K562 (cell line): Measurements from ENCODE around the gene RPL38. TPM values are rescaled to one million over a fixed set of nuclear protein-coding genes. Genes with fewer than 3 reads are reported as not detected.

Experiments used
- ASH1L ChIP-seq: fragments of 450-650 bp; IDR thresholded peaks from 2 replicates; pipeline ENCODE4 v1.6.1; 2018; ENCODE audit warnings: borderline replicate concordance, mild to moderate bottlenecking, low read depth; ENCODE audit not compliant: partially characterized antibody
- CREM ChIP-seq: IDR thresholded peaks from 2 replicates; pipeline ENCODE4 v1.6.1; 2014; ENCODE audit warnings: antibody characterized with exemption, low read depth
- FOS ChIP-seq: IDR thresholded peaks from 3 replicates; pipeline ENCODE4 v1.6.1; 2011; ENCODE audit not compliant: insufficient read length; ENCODE audit errors: extremely low read depth
- GATA2 ChIP-seq: sonication (generic); formaldehyde crosslinking; IDR thresholded peaks from 2 replicates; pipeline ENCODE4 v1.4.0; 2020; ENCODE audit warnings: mild to moderate bottlenecking, missing genetic modification reagents
- HNRNPH1 ChIP-seq: fragments of 200-400 bp; formaldehyde crosslinking; optimal IDR thresholded peaks from 2 replicates; pipeline ENCODE3; 2017; ENCODE audit warnings: low read depth, mild to moderate bottlenecking, low read length, moderate library complexity
- PML ChIP-seq: IDR thresholded peaks from 2 replicates; pipeline ENCODE4 v1.6.1; 2012; ENCODE audit warnings: low read length, inconsistent platforms
- SIRT6 ChIP-seq: IDR thresholded peaks from one replicate; pipeline ENCODE4 v1.6.1; 2012; ENCODE audit warnings: low read depth, mild to moderate bottlenecking, control low read depth, inconsistent platforms, low read length, moderate library complexity
- TRIM28 ChIP-seq: fragments of 450-650 bp; IDR thresholded peaks from 2 replicates; pipeline ENCODE4 v1.6.1; 2017
- ZFPM2 ChIP-seq: fragments of 250-450 bp; sonication (Bioruptor Pico); IDR thresholded peaks from 2 replicates; pipeline ENCODE4 v1.5.1; 2022; ENCODE audit warnings: mild to moderate bottlenecking
- ZSCAN32 ChIP-seq: fragments of 450-650 bp; formaldehyde crosslinking; IDR thresholded peaks from 2 replicates; pipeline ENCODE4 v1.4.0; 2020; ENCODE audit warnings: mild to moderate bottlenecking, moderate library complexity
- polyA plus RNA-seq, 8 experiments: library from polyadenylated mRNA; depleted of rRNA in 4 of 8; stranded (reverse) in 5 of 8; unstranded in 3 of 8; fragments of >200 nt; fragmentation: Nextera tagmentation in 2 of 8; fragmentation: Illumina TruSeq in 1 of 8; extraction: Ambion mirVana in 2 of 8; extraction: Trizol in 1 of 8; gene quantifications; 2 replicates each; pipeline versions ENCODE4 v1.2.1 to v1.2.3, GENCODE V29; 2011 to 2014; ENCODE audit warnings: inconsistent platforms in 1 of 8, missing spikeins in 1 of 8
- total RNA-seq, 7 experiments: library from RNA; depleted of rRNA in 6 of 7; stranded (reverse); fragments of >200 nt in 6 of 7; fragmentation: Illumina TruSeq in 2 of 7; extraction: Trizol in 2 of 7; gene quantifications; 2 replicates each; pipeline versions ENCODE4 v1.2.1 to v1.2.3, GENCODE V29; 2011 to 2021; ENCODE audit warnings: low replicate concordance in 1 of 7
- TF ChIP-seq, protein P1 (sequence below), 2 experiments: fragments of 450-650 bp in 1 of 2; sonication (generic) in 1 of 2; formaldehyde crosslinking in 1 of 2; IDR thresholded peaks in 1 of 2; conservative IDR thresholded peaks in 1 of 2; 2 replicates each; pipeline versions ENCODE4 v1.6.1 to v1.8.1; 2016 to 2023; ENCODE audit warnings: mild to moderate bottlenecking in 2 of 2, moderate library complexity in 2 of 2, inconsistent platforms in 1 of 2, missing genetic modification reagents in 1 of 2
- TF ChIP-seq, protein P2 (sequence below), 2 experiments: fragments of 150-350 bp in 1 of 2; IDR thresholded peaks; 2 replicates each; pipeline ENCODE4 v1.6.1; 2012 to 2016; ENCODE audit warnings: low read depth in 2 of 2, low read length in 2 of 2, mild to moderate bottlenecking in 1 of 2, moderate library complexity in 1 of 2
- TF ChIP-seq, protein P3 (sequence below): sonication (generic); formaldehyde crosslinking; IDR thresholded peaks from 2 replicates; pipeline ENCODE4 v1.8.1; 2023; ENCODE audit warnings: missing genetic modification reagents, mild to moderate bottlenecking, borderline replicate concordance

Gene RPL38
- total and polyA plus RNA-seq, 9 of the 15 experiments (the other 6 are each of a cell fraction or from before 2014, with no cell fraction given): 1,224 to 3,864 (median 1,939) TPM

DNA sequence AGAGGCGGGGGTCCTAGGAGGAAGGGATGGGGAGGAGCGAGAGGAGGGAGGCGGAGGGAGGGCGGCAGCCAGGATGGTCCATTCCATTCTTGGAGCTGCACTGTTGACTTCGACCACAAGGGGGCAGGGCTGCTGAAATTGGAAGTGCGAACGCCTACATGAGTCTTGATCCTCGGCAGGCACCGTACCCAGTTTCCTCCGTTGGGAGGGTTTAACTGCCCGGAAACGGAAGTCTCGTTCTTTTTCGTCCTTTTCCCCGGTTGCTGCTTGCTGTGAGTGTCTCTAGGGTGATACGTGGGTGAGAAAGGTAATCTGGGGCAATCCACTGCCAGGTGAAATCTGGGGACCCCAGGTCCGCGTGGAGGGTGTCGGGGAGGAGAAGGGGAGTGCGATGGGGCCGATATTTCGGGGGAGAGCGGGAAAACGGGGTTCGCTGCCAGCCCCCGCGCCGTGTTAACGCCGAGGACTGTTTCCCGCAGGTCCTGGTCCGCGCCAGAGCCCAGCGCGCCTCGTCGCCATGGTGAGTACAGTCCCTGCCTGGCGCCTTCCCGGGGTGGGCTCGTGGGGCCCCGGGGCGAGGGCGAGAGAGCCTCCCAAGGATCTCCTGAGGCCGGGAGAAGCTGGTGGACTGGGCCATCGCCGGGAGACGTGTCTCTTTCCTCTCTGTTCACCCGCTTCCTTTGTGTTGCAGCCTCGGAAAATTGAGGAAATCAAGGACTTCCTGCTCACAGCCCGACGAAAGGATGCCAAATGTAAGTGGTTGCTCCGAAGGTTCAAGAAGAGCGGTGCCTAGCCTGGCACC lies at the start of gene RPL38 (continued):
- TF ChIP-seq, protein P1, sequence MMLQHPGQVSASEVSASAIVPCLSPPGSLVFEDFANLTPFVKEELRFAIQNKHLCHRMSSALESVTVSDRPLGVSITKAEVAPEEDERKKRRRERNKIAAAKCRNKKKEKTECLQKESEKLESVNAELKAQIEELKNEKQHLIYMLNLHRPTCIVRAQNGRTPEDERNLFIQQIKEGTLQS (IDR thresholded peaks at IDR 0.05): peak; percentile 8; the same call in 1 of the 2 replicates
- TF ChIP-seq, protein P1 (CRISPR knock-in tag; conservative IDR thresholded peaks at IDR 0.05): no peak
- TF ChIP-seq CREM (peak; percentile 75), GATA2 (CRISPR knock-in tag) (no peak), PML (peak; percentile 95), SIRT6 (no peak), HNRNPH1 (no peak), ASH1L (peak; percentile 62), ZFPM2 (no peak), FOS (no peak), ZSCAN32 (CRISPR knock-in tag) (0 out of 2 replicates have a peak, but pooled peaks have one; percentile 19), TRIM28 (no peak)
- TF ChIP-seq, protein P2, sequence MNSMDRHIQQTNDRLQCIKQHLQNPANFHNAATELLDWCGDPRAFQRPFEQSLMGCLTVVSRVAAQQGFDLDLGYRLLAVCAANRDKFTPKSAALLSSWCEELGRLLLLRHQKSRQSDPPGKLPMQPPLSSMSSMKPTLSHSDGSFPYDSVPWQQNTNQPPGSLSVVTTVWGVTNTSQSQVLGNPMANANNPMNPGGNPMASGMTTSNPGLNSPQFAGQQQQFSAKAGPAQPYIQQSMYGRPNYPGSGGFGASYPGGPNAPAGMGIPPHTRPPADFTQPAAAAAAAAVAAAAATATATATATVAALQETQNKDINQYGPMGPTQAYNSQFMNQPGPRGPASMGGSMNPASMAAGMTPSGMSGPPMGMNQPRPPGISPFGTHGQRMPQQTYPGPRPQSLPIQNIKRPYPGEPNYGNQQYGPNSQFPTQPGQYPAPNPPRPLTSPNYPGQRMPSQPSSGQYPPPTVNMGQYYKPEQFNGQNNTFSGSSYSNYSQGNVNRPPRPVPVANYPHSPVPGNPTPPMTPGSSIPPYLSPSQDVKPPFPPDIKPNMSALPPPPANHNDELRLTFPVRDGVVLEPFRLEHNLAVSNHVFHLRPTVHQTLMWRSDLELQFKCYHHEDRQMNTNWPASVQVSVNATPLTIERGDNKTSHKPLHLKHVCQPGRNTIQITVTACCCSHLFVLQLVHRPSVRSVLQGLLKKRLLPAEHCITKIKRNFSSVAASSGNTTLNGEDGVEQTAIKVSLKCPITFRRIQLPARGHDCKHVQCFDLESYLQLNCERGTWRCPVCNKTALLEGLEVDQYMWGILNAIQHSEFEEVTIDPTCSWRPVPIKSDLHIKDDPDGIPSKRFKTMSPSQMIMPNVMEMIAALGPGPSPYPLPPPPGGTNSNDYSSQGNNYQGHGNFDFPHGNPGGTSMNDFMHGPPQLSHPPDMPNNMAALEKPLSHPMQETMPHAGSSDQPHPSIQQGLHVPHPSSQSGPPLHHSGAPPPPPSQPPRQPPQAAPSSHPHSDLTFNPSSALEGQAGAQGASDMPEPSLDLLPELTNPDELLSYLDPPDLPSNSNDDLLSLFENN (IDR thresholded peaks at IDR 0.05; ENCODE audit: low read depth in 2 of 2, low read length in 2 of 2): peak in 1 of 2 experiments; percentile 18; a peak in 1 of 4 replicates
- TF ChIP-seq, protein P3, sequence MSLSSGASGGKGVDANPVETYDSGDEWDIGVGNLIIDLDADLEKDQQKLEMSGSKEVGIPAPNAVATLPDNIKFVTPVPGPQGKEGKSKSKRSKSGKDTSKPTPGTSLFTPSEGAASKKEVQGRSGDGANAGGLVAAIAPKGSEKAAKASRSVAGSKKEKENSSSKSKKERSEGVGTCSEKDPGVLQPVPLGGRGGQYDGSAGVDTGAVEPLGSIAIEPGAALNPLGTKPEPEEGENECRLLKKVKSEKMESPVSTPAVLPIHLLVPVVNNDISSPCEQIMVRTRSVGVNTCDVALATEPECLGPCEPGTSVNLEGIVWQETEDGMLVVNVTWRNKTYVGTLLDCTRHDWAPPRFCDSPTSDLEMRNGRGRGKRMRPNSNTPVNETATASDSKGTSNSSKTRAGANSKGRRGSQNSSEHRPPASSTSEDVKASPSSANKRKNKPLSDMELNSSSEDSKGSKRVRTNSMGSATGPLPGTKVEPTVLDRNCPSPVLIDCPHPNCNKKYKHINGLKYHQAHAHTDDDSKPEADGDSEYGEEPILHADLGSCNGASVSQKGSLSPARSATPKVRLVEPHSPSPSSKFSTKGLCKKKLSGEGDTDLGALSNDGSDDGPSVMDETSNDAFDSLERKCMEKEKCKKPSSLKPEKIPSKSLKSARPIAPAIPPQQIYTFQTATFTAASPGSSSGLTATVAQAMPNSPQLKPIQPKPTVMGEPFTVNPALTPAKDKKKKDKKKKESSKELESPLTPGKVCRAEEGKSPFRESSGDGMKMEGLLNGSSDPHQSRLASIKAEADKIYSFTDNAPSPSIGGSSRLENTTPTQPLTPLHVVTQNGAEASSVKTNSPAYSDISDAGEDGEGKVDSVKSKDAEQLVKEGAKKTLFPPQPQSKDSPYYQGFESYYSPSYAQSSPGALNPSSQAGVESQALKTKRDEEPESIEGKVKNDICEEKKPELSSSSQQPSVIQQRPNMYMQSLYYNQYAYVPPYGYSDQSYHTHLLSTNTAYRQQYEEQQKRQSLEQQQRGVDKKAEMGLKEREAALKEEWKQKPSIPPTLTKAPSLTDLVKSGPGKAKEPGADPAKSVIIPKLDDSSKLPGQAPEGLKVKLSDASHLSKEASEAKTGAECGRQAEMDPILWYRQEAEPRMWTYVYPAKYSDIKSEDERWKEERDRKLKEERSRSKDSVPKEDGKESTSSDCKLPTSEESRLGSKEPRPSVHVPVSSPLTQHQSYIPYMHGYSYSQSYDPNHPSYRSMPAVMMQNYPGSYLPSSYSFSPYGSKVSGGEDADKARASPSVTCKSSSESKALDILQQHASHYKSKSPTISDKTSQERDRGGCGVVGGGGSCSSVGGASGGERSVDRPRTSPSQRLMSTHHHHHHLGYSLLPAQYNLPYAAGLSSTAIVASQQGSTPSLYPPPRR (CRISPR knock-in tag): no peak
